Activated T-helper 2 cell treated with anti-CD3 and anti-CD28 coated beads, Interferon-gamma antibody, Interleukin-2, Interleukin-4, amounts not matched to agents 10 μg/mL and 5 μg/mL and 100 μg/mL, durations not matched to agents 14 hours and 24 hours and 36 hours (primary cell): ENCODE measurements around the gene PCSK1N. TPM values are rescaled to one million over a fixed set of nuclear protein-coding genes. Genes with fewer than 3 reads are reported as not detected.
"Not testable (repeated sequence)": the region's sequence is repeated elsewhere in the genome, so short reads cannot be mapped to it uniquely, and the experiment has no call there.

ENCODE experiments used
- DNase-seq: peaks from one replicate; pipeline ENCODE4 v3.0.0; 2021; ENCODE audit warnings: low spot score
- H3K27ac Mint-ChIP-seq: one replicate; pipeline ENCODE4 v1.8.0; 2021; ENCODE audit warnings: mixed read lengths
- H3K27me3 Mint-ChIP-seq: one replicate; pipeline ENCODE4 v1.8.0; 2021; ENCODE audit warnings: low read depth, mixed read lengths
- H3K36me3 Mint-ChIP-seq: one replicate; pipeline ENCODE4 v1.8.0; 2021; ENCODE audit warnings: low read depth, mixed read lengths
- H3K4me1 Mint-ChIP-seq: one replicate; pipeline ENCODE4 v1.8.0; 2021; ENCODE audit warnings: low read depth, mixed read lengths
- H3K4me3 Mint-ChIP-seq: one replicate; pipeline ENCODE4 v1.8.0; 2021; ENCODE audit warnings: low read depth, mild to moderate bottlenecking, moderate library complexity, mixed read lengths
- H3K9me3 Mint-ChIP-seq: one replicate; pipeline ENCODE4 v1.8.0; 2021; ENCODE audit warnings: mixed read lengths
- intact Hi-C: fragments of 100-400 bp; cut with micrococcal nuclease; formaldehyde crosslinking; loops from one replicate; pipeline ENCODE4 v1.15.1; 2023
- total RNA-seq: library from RNA; stranded (reverse); gene quantifications from 2 replicates; pipeline ENCODE4 v1.2.3, GENCODE V29; 2022

The PCSK1N gene
- total RNA-seq = 0.18 and 0.23 TPM in 2 replicates

DNA sequence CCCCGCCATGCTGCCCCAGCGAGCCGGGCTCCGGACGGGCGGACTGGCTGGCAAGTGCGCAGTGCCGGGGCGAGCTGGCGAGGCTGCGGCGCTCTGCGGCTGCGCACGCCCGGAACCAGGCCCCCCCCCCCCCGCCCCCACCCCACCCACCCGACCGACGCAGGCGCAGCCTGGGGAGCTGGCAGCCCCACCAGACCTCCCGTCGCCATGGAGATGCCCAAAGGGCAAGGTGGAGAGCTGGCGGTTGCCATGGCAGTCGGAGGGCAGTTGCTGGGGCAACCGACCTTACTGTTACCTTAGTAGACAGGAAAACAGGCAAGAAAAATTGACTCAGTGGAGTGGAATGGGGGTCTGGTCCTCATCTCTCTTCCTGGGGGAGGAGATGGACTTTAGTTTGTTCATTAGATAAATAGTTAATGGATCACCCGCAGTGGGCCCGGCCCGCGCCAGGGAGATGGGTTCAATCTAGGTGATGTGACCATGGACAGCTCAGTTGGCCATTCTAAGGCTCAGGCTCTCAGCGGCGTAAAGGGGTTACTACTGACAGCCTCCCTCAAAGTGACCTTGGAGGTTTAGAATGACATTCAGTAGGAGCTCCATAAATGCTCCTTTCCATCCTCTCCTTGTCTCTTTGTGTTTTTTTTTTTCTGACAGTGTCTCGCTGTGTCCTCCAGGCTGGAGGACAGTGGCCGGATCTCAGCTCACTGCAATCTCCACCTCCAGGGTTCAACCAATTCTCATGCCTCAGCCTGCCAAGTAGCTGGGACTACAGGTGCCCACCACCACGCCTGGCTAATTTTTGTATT, at the start of gene PCSK1N:
Gene PCSK1N (minus strand): TSS at position 87 of the 806 bp plus-strand sequence. CDS start 78 bp downstream, at position 9.
- H3K4me3 Mint-ChIP-seq = peak within 1 kb of the TSS; percentile 69
- intact Hi-C loops = no loop called here
- H3K9me3 Mint-ChIP-seq = no peaks in the 10 kb centered on the region
- H3K27me3 Mint-ChIP-seq = peaks cover 42% of the 10 kb centered on the region
- no peaks in the 10 kb centered on the region for H3K36me3 Mint-ChIP-seq
- no peak for DNase-seq
- H3K27ac Mint-ChIP-seq = no peak within 1 kb of the TSS
- H3K4me1 Mint-ChIP-seq = peaks cover 10% of the 10 kb centered on the region

DNA sequence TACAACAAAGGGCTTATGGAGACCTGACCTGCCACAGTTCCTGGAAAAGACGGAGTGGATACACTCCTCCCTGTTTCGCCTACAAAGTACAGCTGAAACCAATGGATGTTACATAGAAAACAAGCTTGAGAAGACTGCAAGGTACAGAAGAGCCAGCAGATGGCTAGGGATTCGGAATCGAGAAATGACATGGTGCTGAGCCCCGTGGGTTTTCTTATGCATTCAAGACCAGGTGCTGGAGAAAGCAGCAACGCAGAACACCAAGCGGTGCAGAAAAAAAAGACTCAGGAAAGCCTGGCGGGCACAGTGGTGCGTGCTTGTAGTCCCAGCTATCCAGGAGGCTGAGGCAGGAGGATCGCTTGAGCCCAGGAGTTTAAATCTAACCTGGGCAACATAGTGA, 48.3 kb upstream of the PCSK1N start:
- Mint-ChIP-seq H3K9me3 (no peaks in the 10 kb centered on the region), H3K4me3 (no peak overlapping the region), H3K27ac (no peak overlapping the region)

DNA sequence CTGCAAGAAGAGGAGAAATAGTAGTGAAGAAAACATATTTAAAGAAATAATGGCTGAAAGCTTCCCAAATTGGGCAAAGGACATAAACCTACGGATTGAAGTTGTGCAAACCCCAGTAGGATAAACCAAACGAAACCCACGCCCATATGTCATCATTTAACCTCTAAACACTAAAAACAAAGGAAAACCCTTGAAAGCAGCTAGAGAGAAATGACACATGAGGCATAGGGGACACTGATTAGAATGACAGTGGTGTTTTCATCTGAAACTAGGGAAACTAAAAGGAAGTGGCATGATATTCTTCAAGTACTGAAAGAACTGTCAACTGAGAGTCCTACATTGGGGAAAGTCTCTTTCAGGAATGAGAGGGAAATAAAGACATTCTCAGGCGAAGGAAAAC, 41.5 kb upstream of the PCSK1N start:
- intact Hi-C loops, H3K9me3 Mint-ChIP-seq, H3K4me3 Mint-ChIP-seq, H3K27me3 Mint-ChIP-seq, H3K27ac Mint-ChIP-seq, H3K4me1 Mint-ChIP-seq, DNase-seq, H3K36me3 Mint-ChIP-seq: not testable (repeated sequence)

More for the DNA sequence above, 48.3 kb upstream of the PCSK1N start:
- H3K27me3 Mint-ChIP-seq = peaks cover 4% of the 10 kb centered on the region
- intact Hi-C loops = no loop called here
- H3K36me3 Mint-ChIP-seq = no peaks in the 10 kb centered on the region
- no peaks in the 10 kb centered on the region for H3K4me1 Mint-ChIP-seq
- DNase-seq = no peak

DNA sequence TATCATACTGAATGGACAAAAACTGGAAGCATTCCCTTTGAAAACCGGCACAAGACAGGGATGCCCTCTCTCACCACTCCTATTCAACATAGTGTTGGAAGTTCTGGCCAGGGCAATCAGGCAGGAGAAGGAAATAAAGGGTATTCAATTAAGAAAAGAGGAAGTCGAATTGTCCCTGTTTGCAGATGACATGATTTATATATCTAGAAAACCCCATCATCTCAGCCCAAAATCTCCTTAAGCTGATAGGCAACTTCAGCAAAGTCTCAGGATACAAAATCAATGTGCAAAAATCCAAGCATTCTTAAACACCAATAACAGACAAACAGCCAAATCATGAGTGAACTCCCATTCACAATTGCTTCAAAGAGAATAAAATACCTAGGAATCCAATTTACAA, 36.6 kb upstream of the PCSK1N start:
- H3K27me3 Mint-ChIP-seq, H3K9me3 Mint-ChIP-seq, H3K36me3 Mint-ChIP-seq, H3K4me1 Mint-ChIP-seq, intact Hi-C loops, DNase-seq, H3K4me3 Mint-ChIP-seq, H3K27ac Mint-ChIP-seq: not testable (repeated sequence)

GRCh38 chrX:48864210-48864609, 28.8 kb upstream of the PCSK1N start:
- no peak overlapping the region for H3K27ac Mint-ChIP-seq

DNA sequence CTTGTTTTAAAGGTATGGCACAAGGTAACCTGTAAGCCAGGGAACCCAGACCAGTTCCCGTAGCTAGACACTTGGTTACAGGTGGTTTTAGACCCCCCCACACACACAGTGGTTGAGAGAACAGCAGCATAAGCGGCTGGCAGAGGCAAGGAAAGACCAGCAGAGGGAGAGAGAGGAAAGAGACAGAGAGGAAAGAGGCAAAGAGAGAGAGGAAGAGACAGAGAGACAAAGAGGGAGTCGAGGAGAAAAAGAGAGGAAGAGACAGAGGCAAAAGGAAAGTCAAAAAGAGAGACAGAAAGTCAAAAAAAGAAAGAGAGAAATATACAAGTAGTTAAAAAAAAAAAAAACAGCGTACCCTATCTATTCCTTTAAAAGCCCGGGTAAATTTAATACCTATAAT, 19.5 kb upstream of the PCSK1N start:
- DNase-seq = no peak
- H3K36me3 Mint-ChIP-seq = no peaks in the 10 kb centered on the region
- peaks cover 7% of the 10 kb centered on the region for H3K4me1 Mint-ChIP-seq
- intact Hi-C loops = no loop called here
- H3K27ac Mint-ChIP-seq = no peak overlapping the region
- H3K27me3 Mint-ChIP-seq = peaks cover 15% of the 10 kb centered on the region
- no peaks in the 10 kb centered on the region for H3K9me3 Mint-ChIP-seq
- H3K4me3 Mint-ChIP-seq = no peak overlapping the region

More at GRCh38 chrX:48864210-48864609, 28.8 kb upstream of the PCSK1N start:
- intact Hi-C loops = no loop called here
- H3K36me3 Mint-ChIP-seq = no peaks in the 10 kb centered on the region
- H3K27me3 Mint-ChIP-seq = no peaks in the 10 kb centered on the region
- H3K9me3 Mint-ChIP-seq = no peaks in the 10 kb centered on the region
- H3K4me3 Mint-ChIP-seq = no peak overlapping the region
- H3K4me1 Mint-ChIP-seq = no peaks in the 10 kb centered on the region
- DNase-seq = no peak

GRCh38 chrX:48854121-48854804, 18.9 kb upstream of the PCSK1N start:
- H3K9me3 Mint-ChIP-seq, H3K36me3 Mint-ChIP-seq, H3K4me1 Mint-ChIP-seq, DNase-seq, H3K4me3 Mint-ChIP-seq, H3K27ac Mint-ChIP-seq, intact Hi-C loops: not testable (repeated sequence)
- H3K27me3 Mint-ChIP-seq = peaks cover 17% of the 10 kb centered on the region

- Mint-ChIP-seq H3K4me1 (peaks cover 11% of the 10 kb centered on the region), H3K27me3 (peaks cover 17% of the 10 kb centered on the region)
- H3K9me3 Mint-ChIP-seq, DNase-seq, H3K27ac Mint-ChIP-seq, intact Hi-C loops, H3K4me3 Mint-ChIP-seq, H3K36me3 Mint-ChIP-seq: not testable (repeated sequence)
Measured at GRCh38 chrX:48853494-48853893, 18.1 kb upstream of the PCSK1N start.

DNA sequence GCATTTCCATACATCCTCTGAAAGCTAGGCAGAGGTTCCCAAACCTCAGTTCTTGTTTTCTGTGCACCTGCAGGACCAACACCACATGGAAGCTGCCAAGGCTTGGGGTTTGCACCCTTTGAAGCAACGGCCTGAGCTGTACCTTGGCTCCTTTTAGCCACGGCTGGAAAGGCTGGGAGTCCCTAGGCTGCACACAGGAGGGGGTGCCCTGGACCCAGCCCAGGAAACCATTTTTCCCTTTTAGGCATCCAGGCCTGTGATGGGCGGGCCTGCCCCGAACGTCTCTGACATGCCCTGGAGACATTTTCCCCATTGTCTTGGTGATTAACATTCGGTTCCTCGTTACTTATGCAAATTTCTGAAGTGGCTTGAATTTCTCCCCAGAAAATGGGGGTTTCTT, 17.4 kb upstream of the PCSK1N start:
- Mint-ChIP-seq H3K9me3 (no peaks in the 10 kb centered on the region), H3K4me1 (peaks cover 11% of the 10 kb centered on the region), H3K27ac (no peak overlapping the region), H3K4me3 (no peak overlapping the region), H3K27me3 (peaks cover 17% of the 10 kb centered on the region), H3K36me3 (no peaks in the 10 kb centered on the region)
- DNase-seq = no peak
- intact Hi-C loops = no loop called here

GRCh38 chrX:48848847-48849246, 13.4 kb upstream of the PCSK1N start:
- no peak for DNase-seq
- Mint-ChIP-seq H3K27me3 (peaks cover 6% of the 10 kb centered on the region), H3K9me3 (no peaks in the 10 kb centered on the region), H3K4me3 (no peak overlapping the region), H3K4me1 (peaks cover 4% of the 10 kb centered on the region), H3K36me3 (no peaks in the 10 kb centered on the region), H3K27ac (no peak overlapping the region)
- intact Hi-C loops = no loop called here

GRCh38 chrX:48839686-48840085, 4.3 kb upstream of the PCSK1N start:
- H3K4me3 Mint-ChIP-seq = no peak overlapping the region
- H3K36me3 Mint-ChIP-seq = no peaks in the 10 kb centered on the region
- intact Hi-C loops = no loop called here
- H3K4me1 Mint-ChIP-seq = peaks cover 3% of the 10 kb centered on the region
- DNase-seq = no peak
- no peaks in the 10 kb centered on the region for H3K9me3 Mint-ChIP-seq
- peaks cover 19% of the 10 kb centered on the region for H3K27me3 Mint-ChIP-seq
- H3K27ac Mint-ChIP-seq = no peak overlapping the region

- Mint-ChIP-seq H3K4me3 (peak overlapping the region; percentile 69), H3K27me3 (peaks cover 50% of the 10 kb centered on the region), H3K4me1 (peaks cover 10% of the 10 kb centered on the region), H3K27ac (no peak overlapping the region), H3K36me3 (no peaks in the 10 kb centered on the region), H3K9me3 (no peaks in the 10 kb centered on the region)
- no peak for DNase-seq
- intact Hi-C loops = no loop called here
Measured at GRCh38 chrX:48834383-48834709, 1.1 kb downstream of the PCSK1N start.

- Mint-ChIP-seq H3K27ac (no peak overlapping the region), H3K9me3 (no peaks in the 10 kb centered on the region), H3K4me3 (no peak overlapping the region), H3K4me1 (peaks cover 10% of the 10 kb centered on the region), H3K36me3 (no peaks in the 10 kb centered on the region), H3K27me3 (peaks cover 50% of the 10 kb centered on the region)
- no peak for DNase-seq
- intact Hi-C loops = no loop called here
Measured at GRCh38 chrX:48833542-48834138, 1.8 kb downstream of the PCSK1N start.
